ENCODE measurements around the gene UPK1B. TPM values are rescaled to one million over a fixed set of nuclear protein-coding genes. Genes with fewer than 3 reads are reported as not detected.

The UPK1B gene
- total and polyA plus RNA-seq, 4 donors: 0.08 to 0.23 (median 0.14) TPM

DNA sequence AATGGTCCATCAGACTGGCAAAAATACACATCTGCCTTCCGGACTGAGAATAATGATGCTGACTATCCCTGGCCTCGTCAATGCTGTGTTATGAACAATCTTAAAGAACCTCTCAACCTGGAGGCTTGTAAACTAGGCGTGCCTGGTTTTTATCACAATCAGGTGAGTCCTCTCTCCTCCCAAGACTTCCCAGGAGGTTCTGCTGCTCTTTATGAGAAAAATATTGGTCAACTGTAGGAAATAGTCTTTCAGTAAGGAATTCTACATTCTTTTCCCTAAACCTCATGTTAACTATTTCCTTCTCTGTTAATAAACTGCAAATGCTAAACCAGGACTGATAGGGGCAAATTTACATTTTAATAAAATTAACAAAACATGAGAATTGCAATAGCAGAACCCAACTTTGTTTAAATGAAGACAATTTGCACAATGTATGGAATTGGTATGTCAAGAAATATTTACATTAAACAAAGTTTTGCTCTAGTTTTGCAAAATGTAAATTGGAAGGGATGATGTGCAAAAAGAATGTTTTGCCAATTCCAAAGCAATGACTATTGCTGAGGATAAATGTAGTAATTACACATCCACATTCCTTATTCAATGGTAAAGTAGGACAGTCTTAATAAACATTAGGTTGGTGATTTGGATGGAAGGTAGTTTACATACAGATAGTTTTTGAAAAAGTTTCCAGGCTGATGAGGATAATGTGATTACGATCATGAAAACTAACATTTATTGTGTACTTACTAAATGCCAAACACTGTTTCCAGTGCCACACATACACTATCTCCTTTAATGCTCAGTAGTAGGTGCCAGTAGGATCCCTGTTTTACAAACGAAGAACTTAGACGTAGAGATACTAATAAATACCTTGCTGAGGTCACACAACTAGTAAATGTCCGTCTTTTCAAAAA lies 21.1 kb downstream of the UPK1B start:
- TF ChIP-seq NR2F2 (IDR thresholded peaks at IDR 0.05): no peak
- TF ChIP-seq FOXA1 (IDR thresholded peaks at IDR 0.05): no peak
- TF ChIP-seq, protein P1, sequence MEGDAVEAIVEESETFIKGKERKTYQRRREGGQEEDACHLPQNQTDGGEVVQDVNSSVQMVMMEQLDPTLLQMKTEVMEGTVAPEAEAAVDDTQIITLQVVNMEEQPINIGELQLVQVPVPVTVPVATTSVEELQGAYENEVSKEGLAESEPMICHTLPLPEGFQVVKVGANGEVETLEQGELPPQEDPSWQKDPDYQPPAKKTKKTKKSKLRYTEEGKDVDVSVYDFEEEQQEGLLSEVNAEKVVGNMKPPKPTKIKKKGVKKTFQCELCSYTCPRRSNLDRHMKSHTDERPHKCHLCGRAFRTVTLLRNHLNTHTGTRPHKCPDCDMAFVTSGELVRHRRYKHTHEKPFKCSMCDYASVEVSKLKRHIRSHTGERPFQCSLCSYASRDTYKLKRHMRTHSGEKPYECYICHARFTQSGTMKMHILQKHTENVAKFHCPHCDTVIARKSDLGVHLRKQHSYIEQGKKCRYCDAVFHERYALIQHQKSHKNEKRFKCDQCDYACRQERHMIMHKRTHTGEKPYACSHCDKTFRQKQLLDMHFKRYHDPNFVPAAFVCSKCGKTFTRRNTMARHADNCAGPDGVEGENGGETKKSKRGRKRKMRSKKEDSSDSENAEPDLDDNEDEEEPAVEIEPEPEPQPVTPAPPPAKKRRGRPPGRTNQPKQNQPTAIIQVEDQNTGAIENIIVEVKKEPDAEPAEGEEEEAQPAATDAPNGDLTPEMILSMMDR (IDR thresholded peaks at IDR 0.05; ENCODE audit: low read depth, low read length, missing input control): no peak
- no peaks in the 10 kb centered on the region for H3K4me1 ChIP-seq (ENCODE audit: control insufficient read depth in 4 of 4, insufficient read depth in 4 of 4, low read length in 3 of 4)
- H3K27me3 ChIP-seq (ENCODE audit: control insufficient read depth in 4 of 4, insufficient read depth in 4 of 4, low read length in 3 of 4): no peaks in the 10 kb centered on the region
- H3K9ac ChIP-seq (ENCODE audit: low read depth in 1 of 2, low read length in 2 of 2): no peak overlapping the region
- DNase-seq (ENCODE audit: low spot score): no peak
- no peaks in the 10 kb centered on the region for H3K9me3 ChIP-seq (ENCODE audit: control insufficient read depth in 4 of 4, low read length in 3 of 4)
- H3K4me3 ChIP-seq (ENCODE audit: low read depth in 1 of 3, low read length in 3 of 3): no peak overlapping the region
- no peaks in the 10 kb centered on the region for H3K36me3 ChIP-seq (ENCODE audit: control insufficient read depth in 4 of 4, insufficient read depth in 3 of 4, low read depth in 1 of 4, low read length in 3 of 4)
- 87% methylated on average over 7 of the region's 7 CpGs for WGBS
- no peak overlapping the region for H3K27ac ChIP-seq (ENCODE audit: low read depth in 1 of 2, low read length in 2 of 2)

DNA sequence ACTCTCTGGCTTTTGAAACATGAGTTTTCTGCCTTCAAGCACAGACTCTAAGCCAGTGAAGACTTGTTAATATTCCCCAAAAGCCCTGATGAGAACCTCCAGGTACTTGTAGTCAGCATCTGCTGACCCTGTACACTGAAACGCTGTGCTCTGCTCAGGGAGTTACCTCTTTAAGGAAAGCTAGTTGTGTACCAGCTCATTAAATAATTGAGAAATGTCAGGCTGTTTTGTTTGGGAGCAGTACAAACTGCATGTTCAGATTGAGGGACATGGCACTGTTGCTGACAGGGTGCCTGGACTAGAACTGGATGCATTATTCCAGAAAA lies 21.7 kb downstream of the UPK1B start:
- H3K4me3 ChIP-seq (ENCODE audit: low read depth in 1 of 3, low read length in 3 of 3): no peak overlapping the region
- H3K9ac ChIP-seq (ENCODE audit: low read depth in 1 of 2, low read length in 2 of 2): no peak overlapping the region
- DNase-seq (ENCODE audit: low spot score): no peak
- TF ChIP-seq YY1 (IDR thresholded peaks at IDR 0.05) (no peak), NR2F2 (IDR thresholded peaks at IDR 0.05) (no peak), SP1 (IDR thresholded peaks at IDR 0.05) (no peak), RXRA (IDR thresholded peaks at IDR 0.05) (no peak), FOXA2 (IDR thresholded peaks at IDR 0.05) (no peak), JUND (IDR thresholded peaks at IDR 0.05) (no peak), EGR1 (IDR thresholded peaks at IDR 0.05; ENCODE audit: low read depth in 2 of 2) (no peak), HNF4A (conservative IDR thresholded peaks at IDR 0.05) (no peak), TAF1 (conservative IDR thresholded peaks at IDR 0.05) (no peak), GABPA (IDR thresholded peaks at IDR 0.05 in 1 of 2, conservative IDR thresholded peaks at IDR 0.05 in 1 of 2) (no peak), RAD21 (IDR thresholded peaks at IDR 0.05) (no peak), FOXA1 (IDR thresholded peaks at IDR 0.05) (no peak), HNF4G (IDR thresholded peaks at IDR 0.05) (no peak)
- TF ChIP-seq, protein P2, sequence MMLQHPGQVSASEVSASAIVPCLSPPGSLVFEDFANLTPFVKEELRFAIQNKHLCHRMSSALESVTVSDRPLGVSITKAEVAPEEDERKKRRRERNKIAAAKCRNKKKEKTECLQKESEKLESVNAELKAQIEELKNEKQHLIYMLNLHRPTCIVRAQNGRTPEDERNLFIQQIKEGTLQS (IDR thresholded peaks at IDR 0.05): no peak
- TF ChIP-seq, protein P1 (IDR thresholded peaks at IDR 0.05; ENCODE audit: low read depth, low read length, missing input control): no peak
- TF ChIP-seq, protein P3, sequence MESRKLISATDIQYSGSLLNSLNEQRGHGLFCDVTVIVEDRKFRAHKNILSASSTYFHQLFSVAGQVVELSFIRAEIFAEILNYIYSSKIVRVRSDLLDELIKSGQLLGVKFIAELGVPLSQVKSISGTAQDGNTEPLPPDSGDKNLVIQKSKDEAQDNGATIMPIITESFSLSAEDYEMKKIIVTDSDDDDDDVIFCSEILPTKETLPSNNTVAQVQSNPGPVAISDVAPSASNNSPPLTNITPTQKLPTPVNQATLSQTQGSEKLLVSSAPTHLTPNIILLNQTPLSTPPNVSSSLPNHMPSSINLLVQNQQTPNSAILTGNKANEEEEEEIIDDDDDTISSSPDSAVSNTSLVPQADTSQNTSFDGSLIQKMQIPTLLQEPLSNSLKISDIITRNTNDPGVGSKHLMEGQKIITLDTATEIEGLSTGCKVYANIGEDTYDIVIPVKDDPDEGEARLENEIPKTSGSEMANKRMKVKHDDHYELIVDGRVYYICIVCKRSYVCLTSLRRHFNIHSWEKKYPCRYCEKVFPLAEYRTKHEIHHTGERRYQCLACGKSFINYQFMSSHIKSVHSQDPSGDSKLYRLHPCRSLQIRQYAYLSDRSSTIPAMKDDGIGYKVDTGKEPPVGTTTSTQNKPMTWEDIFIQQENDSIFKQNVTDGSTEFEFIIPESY (IDR thresholded peaks at IDR 0.05): no peak
- TF ChIP-seq, protein P4, sequence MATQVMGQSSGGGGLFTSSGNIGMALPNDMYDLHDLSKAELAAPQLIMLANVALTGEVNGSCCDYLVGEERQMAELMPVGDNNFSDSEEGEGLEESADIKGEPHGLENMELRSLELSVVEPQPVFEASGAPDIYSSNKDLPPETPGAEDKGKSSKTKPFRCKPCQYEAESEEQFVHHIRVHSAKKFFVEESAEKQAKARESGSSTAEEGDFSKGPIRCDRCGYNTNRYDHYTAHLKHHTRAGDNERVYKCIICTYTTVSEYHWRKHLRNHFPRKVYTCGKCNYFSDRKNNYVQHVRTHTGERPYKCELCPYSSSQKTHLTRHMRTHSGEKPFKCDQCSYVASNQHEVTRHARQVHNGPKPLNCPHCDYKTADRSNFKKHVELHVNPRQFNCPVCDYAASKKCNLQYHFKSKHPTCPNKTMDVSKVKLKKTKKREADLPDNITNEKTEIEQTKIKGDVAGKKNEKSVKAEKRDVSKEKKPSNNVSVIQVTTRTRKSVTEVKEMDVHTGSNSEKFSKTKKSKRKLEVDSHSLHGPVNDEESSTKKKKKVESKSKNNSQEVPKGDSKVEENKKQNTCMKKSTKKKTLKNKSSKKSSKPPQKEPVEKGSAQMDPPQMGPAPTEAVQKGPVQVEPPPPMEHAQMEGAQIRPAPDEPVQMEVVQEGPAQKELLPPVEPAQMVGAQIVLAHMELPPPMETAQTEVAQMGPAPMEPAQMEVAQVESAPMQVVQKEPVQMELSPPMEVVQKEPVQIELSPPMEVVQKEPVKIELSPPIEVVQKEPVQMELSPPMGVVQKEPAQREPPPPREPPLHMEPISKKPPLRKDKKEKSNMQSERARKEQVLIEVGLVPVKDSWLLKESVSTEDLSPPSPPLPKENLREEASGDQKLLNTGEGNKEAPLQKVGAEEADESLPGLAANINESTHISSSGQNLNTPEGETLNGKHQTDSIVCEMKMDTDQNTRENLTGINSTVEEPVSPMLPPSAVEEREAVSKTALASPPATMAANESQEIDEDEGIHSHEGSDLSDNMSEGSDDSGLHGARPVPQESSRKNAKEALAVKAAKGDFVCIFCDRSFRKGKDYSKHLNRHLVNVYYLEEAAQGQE (IDR thresholded peaks at IDR 0.05): no peak
- TF ChIP-seq, protein P5, sequence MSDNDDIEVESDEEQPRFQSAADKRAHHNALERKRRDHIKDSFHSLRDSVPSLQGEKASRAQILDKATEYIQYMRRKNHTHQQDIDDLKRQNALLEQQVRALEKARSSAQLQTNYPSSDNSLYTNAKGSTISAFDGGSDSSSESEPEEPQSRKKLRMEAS (IDR thresholded peaks at IDR 0.05): no peak
- WGBS: 86% methylated on average over 1 of the region's 1 CpG
- no peaks in the 10 kb centered on the region for H3K36me3 ChIP-seq (ENCODE audit: control insufficient read depth in 4 of 4, insufficient read depth in 3 of 4, low read depth in 1 of 4, low read length in 3 of 4)
- no peaks in the 10 kb centered on the region for H3K9me3 ChIP-seq (ENCODE audit: control insufficient read depth in 4 of 4, low read length in 3 of 4)
- H3K4me1 ChIP-seq (ENCODE audit: control insufficient read depth in 4 of 4, insufficient read depth in 4 of 4, low read length in 3 of 4): no peaks in the 10 kb centered on the region
- H3K27ac ChIP-seq (ENCODE audit: low read depth in 1 of 2, low read length in 2 of 2): no peak overlapping the region
- no peaks in the 10 kb centered on the region for H3K27me3 ChIP-seq (ENCODE audit: control insufficient read depth in 4 of 4, insufficient read depth in 4 of 4, low read length in 3 of 4)
